Stimulated activated CD8-positive, alpha-beta memory T cell treated with anti-CD3 and anti-CD28 coated beads, Interleukin-4, amount 100 ng/mL, for 48 hours (primary cell): Measurements from ENCODE around the gene SYNC.
"Not testable (repeated sequence)": the region's sequence is repeated elsewhere in the genome, so short reads cannot be mapped to it uniquely, and the experiment has no call there.

Experiments used
- DNase-seq: peaks from one replicate; pipeline ENCODE4 v3.0.0-alpha.2; 2020

SYNC gene

GRCh38 chr1:32636914-32637645 lies 65.5 kb downstream of the SYNC start:
- no peak for DNase-seq

GRCh38 chr1:32635508-32636277 lies 66.9 kb downstream of the SYNC start:
- DNase-seq, result no peak

- no peak for DNase-seq
Observed at GRCh38 chr1:32632829-32633228, 69.7 kb downstream of the SYNC start.

DNA sequence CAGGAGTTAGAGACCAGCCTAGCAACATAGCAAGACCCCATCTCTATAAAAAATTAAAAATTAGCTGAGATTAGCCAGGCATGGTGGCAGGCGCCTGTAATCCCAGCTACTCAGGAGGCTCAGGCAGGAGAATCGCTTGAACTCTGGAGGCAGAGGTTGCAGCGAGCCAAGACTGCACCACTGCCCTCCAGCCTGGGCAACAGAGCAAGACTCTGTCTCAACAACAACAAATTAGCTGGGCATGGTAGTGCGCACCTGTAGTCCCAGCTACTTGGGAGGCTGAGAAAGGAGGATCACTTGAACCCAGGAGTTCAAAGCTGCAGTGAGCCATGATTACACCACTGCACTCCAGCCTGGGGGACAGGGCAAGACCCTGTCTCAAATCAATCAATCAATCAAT lies 72.4 kb downstream of the SYNC start:
- DNase-seq, result not testable (repeated sequence)
